ENCODE results near the gene PPP1R3C.

PPP1R3C gene

DNA sequence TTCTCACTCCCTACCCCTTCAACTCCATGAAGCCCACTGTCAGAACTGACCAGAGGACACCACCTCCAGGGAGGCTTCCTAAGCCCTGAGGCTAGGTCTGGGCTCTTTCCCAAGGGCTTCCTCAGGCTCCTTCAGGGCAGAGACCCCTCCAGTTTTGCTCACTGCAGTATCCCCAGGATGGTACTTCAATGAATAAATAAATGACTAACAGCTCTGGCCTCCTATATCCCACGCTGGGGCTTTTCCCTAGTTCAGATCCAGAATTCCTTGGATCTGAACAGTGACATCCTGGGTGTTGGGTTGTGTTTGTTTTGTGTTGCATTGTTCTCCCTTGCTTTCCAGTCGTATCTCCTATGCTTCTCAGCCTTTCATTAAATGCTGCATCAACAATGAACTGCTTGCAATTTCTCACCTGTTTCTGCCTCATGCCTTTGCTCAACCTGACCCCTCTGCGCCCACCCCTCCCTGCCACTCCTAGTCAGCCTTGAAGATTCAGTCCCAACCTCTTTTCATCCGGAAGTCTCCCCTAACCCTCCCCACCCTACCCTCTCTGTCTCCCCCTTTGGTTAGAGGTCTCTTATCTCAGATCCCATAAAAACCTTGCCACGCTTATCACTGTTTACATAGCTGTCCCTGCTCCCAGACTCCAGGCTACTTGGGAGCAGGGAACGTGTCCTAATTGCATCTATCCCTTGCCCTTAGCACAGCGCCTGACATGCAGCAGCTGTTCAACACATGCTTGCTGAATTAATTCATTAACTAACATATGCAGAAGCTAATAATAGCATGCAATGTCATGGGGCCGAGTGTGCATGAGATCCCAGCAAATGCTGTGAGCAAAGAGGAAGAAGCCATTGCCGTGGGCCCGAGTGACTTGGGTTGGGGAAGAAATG lies 41.7 kb downstream of the PPP1R3C start:
- Histone ChIP-seq H3K79me2 (ENCODE audit: insufficient read depth, low read length) (no peaks in the 10 kb centered on the region), H3F3A (ENCODE audit: low read depth) (no peaks in the 10 kb centered on the region), H3K4me3 (ENCODE audit: low read length, poor library complexity, severe bottlenecking) (no peak overlapping the region), H3K36me3 (ENCODE audit: insufficient read depth, low read length) (no peaks in the 10 kb centered on the region), H3K4me2 (ENCODE audit: low read depth, low read length, poor library complexity, severe bottlenecking) (no peak overlapping the region), H3K4me1 (ENCODE audit: insufficient read depth, low read length, poor library complexity, severe bottlenecking) (no peaks in the 10 kb centered on the region), H3K9ac (ENCODE audit: low read depth, low read length, poor library complexity, severe bottlenecking) (no peak overlapping the region), H3K27me3 (ENCODE audit: insufficient read depth, low read length, poor library complexity, severe bottlenecking) (no peaks in the 10 kb centered on the region), H3K9me3 (ENCODE audit: insufficient read depth, low read depth, low read length) (no peaks in the 10 kb centered on the region), H3K9me2 (replicated peaks; ENCODE audit: low read depth, low read length) (no peaks in the 10 kb centered on the region), H2AFZ (ENCODE audit: low read length) (no peak overlapping the region), H4K20me1 (ENCODE audit: insufficient read depth, low read length, poor library complexity, severe bottlenecking) (no peaks in the 10 kb centered on the region)
- no peak for TF ChIP-seq EZH2phosphoT487 (IDR thresholded peaks at IDR 0.05; ENCODE audit: borderline replicate concordance)
- TF ChIP-seq, protein P1, sequence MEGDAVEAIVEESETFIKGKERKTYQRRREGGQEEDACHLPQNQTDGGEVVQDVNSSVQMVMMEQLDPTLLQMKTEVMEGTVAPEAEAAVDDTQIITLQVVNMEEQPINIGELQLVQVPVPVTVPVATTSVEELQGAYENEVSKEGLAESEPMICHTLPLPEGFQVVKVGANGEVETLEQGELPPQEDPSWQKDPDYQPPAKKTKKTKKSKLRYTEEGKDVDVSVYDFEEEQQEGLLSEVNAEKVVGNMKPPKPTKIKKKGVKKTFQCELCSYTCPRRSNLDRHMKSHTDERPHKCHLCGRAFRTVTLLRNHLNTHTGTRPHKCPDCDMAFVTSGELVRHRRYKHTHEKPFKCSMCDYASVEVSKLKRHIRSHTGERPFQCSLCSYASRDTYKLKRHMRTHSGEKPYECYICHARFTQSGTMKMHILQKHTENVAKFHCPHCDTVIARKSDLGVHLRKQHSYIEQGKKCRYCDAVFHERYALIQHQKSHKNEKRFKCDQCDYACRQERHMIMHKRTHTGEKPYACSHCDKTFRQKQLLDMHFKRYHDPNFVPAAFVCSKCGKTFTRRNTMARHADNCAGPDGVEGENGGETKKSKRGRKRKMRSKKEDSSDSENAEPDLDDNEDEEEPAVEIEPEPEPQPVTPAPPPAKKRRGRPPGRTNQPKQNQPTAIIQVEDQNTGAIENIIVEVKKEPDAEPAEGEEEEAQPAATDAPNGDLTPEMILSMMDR (conservative IDR thresholded peaks at IDR 0.05; ENCODE audit: low read length): no peak

DNA sequence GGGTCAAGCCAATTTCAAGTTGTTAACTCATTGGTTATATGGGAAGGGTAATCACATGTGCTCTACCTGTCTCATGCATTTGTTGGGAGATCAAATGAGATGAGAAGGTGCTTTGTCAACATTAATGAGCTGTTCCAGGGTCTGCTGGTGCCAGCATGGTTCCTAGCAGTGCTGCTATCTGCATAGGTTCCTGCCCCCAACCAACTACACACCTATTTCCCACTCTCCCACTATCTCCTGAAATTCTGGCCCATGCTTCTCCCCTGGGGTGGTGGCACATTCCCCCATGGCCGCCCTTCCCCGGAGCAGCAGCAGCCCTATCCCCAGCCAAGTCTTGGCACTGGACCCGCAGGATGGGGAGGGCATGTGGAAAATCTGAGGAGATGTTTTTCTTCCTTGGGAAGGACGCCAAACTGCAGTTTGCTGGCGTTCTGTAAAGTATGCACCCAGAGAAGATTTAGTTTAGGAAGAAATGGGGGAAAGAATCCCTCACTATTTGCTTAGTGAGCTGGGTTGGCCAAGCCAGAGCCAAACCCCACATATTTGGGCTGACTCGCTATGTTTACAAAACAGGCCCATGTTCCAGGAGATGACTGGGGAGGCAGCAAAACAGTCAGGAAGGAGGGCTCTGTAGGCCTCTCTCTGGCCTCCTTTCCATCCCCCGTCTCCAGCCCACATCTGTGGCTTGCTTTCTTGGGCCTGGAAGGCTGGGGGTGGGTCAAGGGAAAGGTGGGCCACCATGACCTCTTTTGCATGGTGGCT lies 42.5 kb downstream of the PPP1R3C start:
- H2AFZ ChIP-seq (ENCODE audit: low read length): no peak overlapping the region
- no peaks in the 10 kb centered on the region for H4K20me1 ChIP-seq (ENCODE audit: insufficient read depth, low read length, poor library complexity, severe bottlenecking)
- TF ChIP-seq, protein P1 (conservative IDR thresholded peaks at IDR 0.05; ENCODE audit: low read length): no peak
- no peak for TF ChIP-seq EZH2phosphoT487 (IDR thresholded peaks at IDR 0.05; ENCODE audit: borderline replicate concordance)
- no peaks in the 10 kb centered on the region for H3K9me3 ChIP-seq (ENCODE audit: insufficient read depth, low read depth, low read length)
- H3K79me2 ChIP-seq (ENCODE audit: insufficient read depth, low read length): no peaks in the 10 kb centered on the region
- H3K4me2 ChIP-seq (ENCODE audit: low read depth, low read length, poor library complexity, severe bottlenecking): no peak overlapping the region
- no peaks in the 10 kb centered on the region for H3K36me3 ChIP-seq (ENCODE audit: insufficient read depth, low read length)
- H3K27me3 ChIP-seq (ENCODE audit: insufficient read depth, low read length, poor library complexity, severe bottlenecking): no peaks in the 10 kb centered on the region
- H3F3A ChIP-seq (ENCODE audit: low read depth): no peaks in the 10 kb centered on the region
- no peak overlapping the region for H3K4me3 ChIP-seq (ENCODE audit: low read length, poor library complexity, severe bottlenecking)
- H3K4me1 ChIP-seq (ENCODE audit: insufficient read depth, low read length, poor library complexity, severe bottlenecking): no peaks in the 10 kb centered on the region
- no peak overlapping the region for H3K9ac ChIP-seq (ENCODE audit: low read depth, low read length, poor library complexity, severe bottlenecking)
- H3K9me2 ChIP-seq (replicated peaks; ENCODE audit: low read depth, low read length): no peaks in the 10 kb centered on the region

GRCh38 chr10:91589658-91590035 lies 43.2 kb downstream of the PPP1R3C start:
- Histone ChIP-seq H3K4me3 (ENCODE audit: low read length, poor library complexity, severe bottlenecking) (no peak overlapping the region), H4K20me1 (ENCODE audit: insufficient read depth, low read length, poor library complexity, severe bottlenecking) (no peaks in the 10 kb centered on the region), H3K36me3 (ENCODE audit: insufficient read depth, low read length) (no peaks in the 10 kb centered on the region), H3K27me3 (ENCODE audit: insufficient read depth, low read length, poor library complexity, severe bottlenecking) (no peaks in the 10 kb centered on the region), H3K4me1 (ENCODE audit: insufficient read depth, low read length, poor library complexity, severe bottlenecking) (no peaks in the 10 kb centered on the region), H3K4me2 (ENCODE audit: low read depth, low read length, poor library complexity, severe bottlenecking) (no peak overlapping the region), H3K9ac (ENCODE audit: low read depth, low read length, poor library complexity, severe bottlenecking) (no peak overlapping the region), H3K9me3 (ENCODE audit: insufficient read depth, low read depth, low read length) (no peaks in the 10 kb centered on the region), H3K9me2 (replicated peaks; ENCODE audit: low read depth, low read length) (no peaks in the 10 kb centered on the region), H2AFZ (ENCODE audit: low read length) (no peak overlapping the region), H3K79me2 (ENCODE audit: insufficient read depth, low read length) (no peaks in the 10 kb centered on the region), H3F3A (ENCODE audit: low read depth) (no peaks in the 10 kb centered on the region)
- TF ChIP-seq, protein P1 (conservative IDR thresholded peaks at IDR 0.05; ENCODE audit: low read length): no peak
- no peak for TF ChIP-seq EZH2phosphoT487 (IDR thresholded peaks at IDR 0.05; ENCODE audit: borderline replicate concordance)
